Activated CD4-positive, alpha-beta T cell treated with anti-CD3 and anti-CD28 coated beads, Interleukin-2, amount 10 ng/mL, durations not matched to agents 7 days and 5 days (primary cell): Measurements from ENCODE around the gene FAH. TPM values are rescaled to one million over a fixed set of nuclear protein-coding genes. Genes with fewer than 3 reads are reported as not detected.
"Not testable (repeated sequence)": the region's sequence is repeated elsewhere in the genome, so short reads cannot be mapped to it uniquely, and the experiment has no call there.

Experiments used
- CTCF ChIA-PET: fragments of 350-600 bp; sonication (Branson Sonifier 250); formaldehyde crosslinking; loops from one replicate; lab custom pipeline; 2021; ENCODE audit warnings: antibody characterized with exemption; lab: Charles Lee
- POLR2A ChIA-PET: fragments of 350-600 bp; sonication (Branson Sonifier 250); formaldehyde crosslinking; loops from one replicate; lab custom pipeline; 2021; ENCODE audit warnings: antibody characterized with exemption; lab: Charles Lee
- DNase-seq: peaks from one replicate; pipeline ENCODE4 v3.0.0-alpha.2; 2020
- H3K27ac Mint-ChIP-seq: one replicate; pipeline ENCODE4 v1.8.0; 2021; ENCODE audit warnings: mild to moderate bottlenecking, moderate library complexity, mixed read lengths
- H3K27me3 Mint-ChIP-seq: one replicate; pipeline ENCODE4 v1.8.0; 2021; ENCODE audit warnings: mixed read lengths
- H3K36me3 Mint-ChIP-seq: one replicate; pipeline ENCODE4 v1.8.0; 2021; ENCODE audit warnings: low read depth, mixed read lengths
- H3K4me1 Mint-ChIP-seq: one replicate; pipeline ENCODE4 v1.8.0; 2021; ENCODE audit warnings: mixed read lengths
- H3K4me3 Mint-ChIP-seq: one replicate; pipeline ENCODE4 v1.8.0; 2021; ENCODE audit warnings: mild to moderate bottlenecking, moderate library complexity, mixed read lengths
- H3K9me3 Mint-ChIP-seq: one replicate; pipeline ENCODE4 v1.8.0; 2021; ENCODE audit warnings: mixed read lengths
- total RNA-seq, 2 experiments: library from RNA; stranded (reverse); gene quantifications; one replicate each; pipeline ENCODE4 v1.2.3, GENCODE V29; 2021

The FAH gene
- total RNA-seq, 2 experiments from 2014 or later: 19.7 to 23.3 TPM

DNA sequence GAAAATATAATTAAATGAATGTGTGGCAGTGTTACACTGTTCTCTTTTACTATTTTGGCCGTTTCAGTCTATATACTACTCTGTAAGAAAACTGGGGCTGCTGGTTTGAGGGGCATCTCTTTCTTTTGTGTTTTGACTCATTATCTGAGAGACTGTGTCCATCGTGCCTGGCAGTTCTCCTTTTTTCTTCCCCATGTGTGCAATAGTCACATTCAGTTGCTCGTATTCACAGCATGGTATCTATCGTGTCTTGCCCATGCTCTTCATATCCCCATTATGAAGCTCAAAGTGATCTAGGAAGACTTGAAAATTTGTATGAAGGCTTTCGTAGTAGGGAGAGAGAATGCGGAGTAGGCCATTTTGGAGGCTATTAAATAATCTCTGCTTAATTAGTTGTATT lies 29.8 kb upstream of the FAH start:
- H3K9me3 Mint-ChIP-seq: no peaks in the 10 kb centered on the region
- ChIA-PET CTCF (no interaction called here), POLR2A (no interaction called here)
- H3K27ac Mint-ChIP-seq: no peak overlapping the region
- peaks cover 6% of the 10 kb centered on the region for H3K4me1 Mint-ChIP-seq
- no peak overlapping the region for H3K4me3 Mint-ChIP-seq
- peaks cover 33% of the 10 kb centered on the region for H3K36me3 Mint-ChIP-seq
- no peak for DNase-seq
- no peaks in the 10 kb centered on the region for H3K27me3 Mint-ChIP-seq

GRCh38 chr15:80127253-80127652 lies 25.5 kb upstream of the FAH start:
- peaks cover 38% of the 10 kb centered on the region for H3K36me3 Mint-ChIP-seq
- CTCF ChIA-PET: interaction anchor here (0.7 kb wide), 1 partner anchor 511 kb away, joined by 3 read pairs; no protein-coding TSS in a partner anchor
- H3K4me1 Mint-ChIP-seq, H3K4me3 Mint-ChIP-seq, H3K27ac Mint-ChIP-seq, DNase-seq, H3K27me3 Mint-ChIP-seq, H3K9me3 Mint-ChIP-seq, POLR2A ChIA-PET: not testable (repeated sequence)

DNA sequence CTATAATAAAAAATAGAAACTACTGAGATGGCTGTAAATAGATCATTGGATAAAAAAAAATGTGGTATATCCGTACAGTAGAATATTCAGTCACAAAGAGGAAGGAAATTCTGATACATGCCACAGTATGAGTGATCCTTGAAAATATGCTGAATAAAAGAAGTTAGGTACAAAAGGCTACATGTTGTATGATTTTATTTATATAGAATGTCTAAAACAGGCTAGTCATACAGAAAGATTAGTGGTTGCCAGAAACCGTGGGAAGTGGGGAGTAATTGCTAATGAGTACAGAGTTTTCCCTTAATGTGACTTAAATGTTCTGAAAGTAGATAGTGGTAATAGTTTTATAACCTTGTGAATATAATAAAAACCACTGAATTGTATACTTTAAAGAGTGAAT lies 24.9 kb upstream of the FAH start:
- Mint-ChIP-seq H3K27me3 (no peaks in the 10 kb centered on the region), H3K4me3 (no peak overlapping the region), H3K9me3 (no peaks in the 10 kb centered on the region), H3K4me1 (peaks cover 6% of the 10 kb centered on the region), H3K36me3 (peaks cover 37% of the 10 kb centered on the region), H3K27ac (no peak overlapping the region)
- ChIA-PET POLR2A (no interaction called here), CTCF (no interaction called here)
- no peak for DNase-seq

DNA sequence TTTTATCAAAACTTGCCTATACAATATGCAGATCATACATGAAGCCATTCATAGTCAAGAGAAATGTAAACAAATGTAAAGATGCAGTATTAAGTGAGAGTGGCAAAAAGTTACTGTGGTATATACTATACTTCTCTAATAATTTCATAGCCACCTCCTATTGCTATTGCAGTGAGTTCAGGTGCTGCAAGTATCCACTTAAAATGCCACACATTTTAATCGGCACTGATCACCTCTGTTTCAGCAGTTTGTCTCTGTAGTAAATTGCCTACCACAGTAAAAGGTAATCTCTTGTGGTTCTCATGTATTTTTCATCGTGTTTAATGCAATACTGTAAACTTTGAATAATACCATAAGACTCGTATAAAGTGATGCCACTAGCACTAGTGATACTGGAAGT lies 20.4 kb upstream of the FAH start:
- POLR2A ChIA-PET: no interaction called here
- peaks cover 28% of the 10 kb centered on the region for H3K36me3 Mint-ChIP-seq
- CTCF ChIA-PET: no interaction called here
- no peak overlapping the region for H3K27ac Mint-ChIP-seq
- H3K9me3 Mint-ChIP-seq: no peaks in the 10 kb centered on the region
- no peaks in the 10 kb centered on the region for H3K4me1 Mint-ChIP-seq
- DNase-seq: no peak
- no peaks in the 10 kb centered on the region for H3K27me3 Mint-ChIP-seq
- no peak overlapping the region for H3K4me3 Mint-ChIP-seq

DNA sequence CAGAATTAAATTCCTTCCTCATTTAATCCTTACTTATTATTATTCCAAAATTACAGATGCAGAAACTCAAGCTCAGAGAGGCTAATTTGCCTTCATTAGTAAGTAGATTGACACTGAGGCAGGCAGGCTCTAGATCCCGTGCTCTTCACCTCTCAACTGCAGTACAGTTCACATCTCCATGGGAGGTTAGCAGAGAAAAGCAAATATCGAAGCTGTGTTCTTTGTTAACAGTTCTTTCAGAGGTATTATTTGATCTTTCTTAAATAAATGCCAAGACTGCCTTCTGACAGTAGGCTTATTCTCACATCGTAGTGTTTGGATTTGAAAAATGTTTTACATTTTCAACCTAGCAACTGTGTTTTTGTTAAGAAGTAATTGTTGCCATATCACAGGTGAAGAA lies 15.9 kb upstream of the FAH start:
- H3K4me3 Mint-ChIP-seq: no peak overlapping the region
- no peaks in the 10 kb centered on the region for H3K9me3 Mint-ChIP-seq
- DNase-seq: no peak
- no peaks in the 10 kb centered on the region for H3K27me3 Mint-ChIP-seq
- H3K36me3 Mint-ChIP-seq: peaks cover 30% of the 10 kb centered on the region
- POLR2A ChIA-PET: no interaction called here
- no peak overlapping the region for H3K27ac Mint-ChIP-seq
- CTCF ChIA-PET: interaction anchor here (1.1 kb wide), 1 partner anchor 8 kb away, joined by 4 read pairs; no protein-coding TSS in a partner anchor
- H3K4me1 Mint-ChIP-seq: no peaks in the 10 kb centered on the region

DNA sequence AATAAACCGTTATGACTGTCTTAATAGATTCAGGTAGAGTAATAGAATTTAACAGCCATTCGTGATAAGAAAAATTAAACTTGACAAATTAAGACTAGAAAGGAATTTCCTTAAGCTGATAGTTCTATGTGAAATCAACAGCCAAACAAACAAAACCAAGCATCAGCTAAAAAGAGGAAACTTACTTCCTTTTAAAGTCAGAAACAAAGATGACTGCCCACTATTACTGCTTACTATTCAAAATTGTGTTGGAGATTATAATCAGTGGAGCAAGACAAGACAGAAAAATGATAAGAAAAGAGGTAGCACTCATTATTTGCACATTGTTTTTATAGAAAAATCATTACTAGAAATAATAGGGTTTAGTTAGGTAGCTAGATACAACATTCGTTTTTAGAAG lies 13.8 kb upstream of the FAH start:
- ChIA-PET CTCF (no interaction called here), POLR2A (no interaction called here)
- Mint-ChIP-seq H3K4me1 (no peaks in the 10 kb centered on the region), H3K27ac (no peak overlapping the region), H3K4me3 (no peak overlapping the region), H3K36me3 (peaks cover 26% of the 10 kb centered on the region), H3K27me3 (no peaks in the 10 kb centered on the region), H3K9me3 (no peaks in the 10 kb centered on the region)
- no peak for DNase-seq

GRCh38 chr15:80140909-80141308 lies 11.9 kb upstream of the FAH start:
- ChIA-PET CTCF (no interaction called here), POLR2A (no interaction called here)
- Mint-ChIP-seq H3K4me3 (no peak overlapping the region), H3K27ac (no peak overlapping the region), H3K27me3 (peaks cover 2% of the 10 kb centered on the region), H3K9me3 (no peaks in the 10 kb centered on the region), H3K36me3 (peaks cover 17% of the 10 kb centered on the region), H3K4me1 (no peaks in the 10 kb centered on the region)
- DNase-seq: no peak

DNA sequence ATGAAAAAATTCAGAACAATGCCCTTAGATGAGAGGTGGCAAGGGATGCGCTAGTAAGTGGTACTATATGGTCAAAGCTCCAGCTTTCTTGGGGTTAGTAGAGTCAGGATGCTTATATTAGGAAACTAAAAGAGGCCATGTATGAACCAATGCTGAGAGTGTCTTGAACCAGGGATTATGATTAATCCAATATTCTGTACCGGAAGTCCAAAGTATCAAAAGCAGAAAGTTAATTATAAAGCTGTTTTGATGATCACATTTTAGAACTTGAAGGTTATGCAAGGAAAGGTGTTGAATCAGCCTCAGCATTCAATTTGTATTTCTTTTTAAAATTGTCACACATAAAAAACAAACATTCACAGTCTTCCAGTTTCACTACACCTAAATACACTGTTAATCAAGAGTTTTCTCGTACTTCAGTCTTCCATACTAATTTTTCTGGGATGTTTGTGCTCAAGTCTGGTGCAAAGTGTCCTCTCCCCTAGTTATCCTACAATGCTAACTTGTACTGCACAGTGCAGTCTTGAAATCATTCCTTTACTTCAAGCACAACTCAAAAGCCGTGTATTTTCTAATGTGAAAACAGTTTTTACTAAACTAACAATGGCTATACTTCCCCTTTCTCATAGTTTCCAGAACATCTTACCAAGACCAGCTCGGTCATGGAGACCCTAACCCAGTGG lies 10.7 kb upstream of the FAH start:
- no peak for DNase-seq
- H3K27ac Mint-ChIP-seq: no peak overlapping the region
- ChIA-PET CTCF (no interaction called here), POLR2A (no interaction called here)
- no peak overlapping the region for H3K4me3 Mint-ChIP-seq
- no peaks in the 10 kb centered on the region for H3K9me3 Mint-ChIP-seq
- no peaks in the 10 kb centered on the region for H3K4me1 Mint-ChIP-seq
- peaks cover 7% of the 10 kb centered on the region for H3K27me3 Mint-ChIP-seq
- peaks cover 16% of the 10 kb centered on the region for H3K36me3 Mint-ChIP-seq

DNA sequence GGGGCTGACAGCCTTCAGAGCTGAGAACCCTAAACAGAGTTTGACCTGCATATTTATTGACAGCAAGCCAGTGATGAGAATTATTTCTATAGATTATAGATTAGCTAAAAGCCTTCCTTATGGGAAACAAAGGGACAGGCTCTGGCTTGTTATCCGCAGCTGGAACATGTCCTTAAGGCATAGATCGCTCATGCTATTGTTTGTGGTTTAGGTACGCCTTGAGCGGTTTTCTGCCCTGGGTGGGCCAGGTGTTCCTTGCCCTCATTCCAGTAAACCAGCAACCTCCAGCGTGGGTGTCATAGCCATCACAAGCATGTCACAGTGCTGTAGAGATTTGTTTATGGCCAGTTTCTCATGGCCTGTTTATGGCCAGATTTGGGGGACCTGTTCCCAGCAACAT lies 10.2 kb upstream of the FAH start:
- Mint-ChIP-seq H3K9me3 (no peaks in the 10 kb centered on the region), H3K4me1 (no peaks in the 10 kb centered on the region), H3K27me3 (peaks cover 8% of the 10 kb centered on the region), H3K4me3 (no peak overlapping the region), H3K27ac (no peak overlapping the region), H3K36me3 (peaks cover 11% of the 10 kb centered on the region)
- DNase-seq: no peak
- ChIA-PET CTCF (no interaction called here), POLR2A (no interaction called here)

GRCh38 chr15:80151148-80151547 lies 1.7 kb upstream of the FAH start:
- ChIA-PET CTCF (no interaction called here), POLR2A (no interaction called here)
- peaks cover 4% of the 10 kb centered on the region for H3K36me3 Mint-ChIP-seq
- peaks cover 37% of the 10 kb centered on the region for H3K4me1 Mint-ChIP-seq
- no peak overlapping the region for H3K4me3 Mint-ChIP-seq
- no peaks in the 10 kb centered on the region for H3K9me3 Mint-ChIP-seq
- no peak overlapping the region for H3K27ac Mint-ChIP-seq
- no peak for DNase-seq
- H3K27me3 Mint-ChIP-seq: peaks cover 11% of the 10 kb centered on the region

DNA sequence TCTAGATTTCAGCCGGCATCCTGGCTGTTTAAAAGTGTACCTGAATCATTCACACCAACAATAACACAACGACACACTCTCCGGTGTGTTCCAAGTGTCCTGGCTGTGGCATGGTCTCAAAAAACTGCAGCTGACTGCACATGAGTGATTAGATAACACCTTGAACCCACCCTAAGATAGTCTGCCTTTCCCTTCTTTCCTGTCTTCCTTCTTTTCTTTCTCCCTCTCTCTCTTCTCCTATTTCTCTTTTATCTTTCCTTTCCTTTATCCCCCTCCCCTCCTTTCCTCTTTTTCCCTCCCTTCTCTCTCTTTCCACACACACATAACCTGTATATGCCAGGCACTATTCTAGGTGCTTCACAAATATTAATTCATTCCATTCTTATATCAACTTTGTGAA lies 1.2 kb upstream of the FAH start:
- Mint-ChIP-seq H3K27me3 (peaks cover 9% of the 10 kb centered on the region), H3K27ac (peak overlapping the region; percentile 47), H3K36me3 (peaks cover 5% of the 10 kb centered on the region), H3K4me3 (peak overlapping the region; percentile 74), H3K9me3 (no peaks in the 10 kb centered on the region), H3K4me1 (peaks cover 37% of the 10 kb centered on the region)
- DNase-seq: no peak
- ChIA-PET POLR2A (interaction anchor here (1.1 kb wide), 1 partner anchor 9 kb away, joined by 9 read pairs; no protein-coding TSS in a partner anchor), CTCF (interaction anchor here (1.1 kb wide), 1 partner anchor 9 kb away, joined by 3 read pairs; no protein-coding TSS in a partner anchor)

GRCh38 chr15:80152180-80152895 lies 461 bp upstream of the FAH start:
- Mint-ChIP-seq H3K27me3 (peaks cover 6% of the 10 kb centered on the region), H3K9me3 (no peaks in the 10 kb centered on the region), H3K36me3 (peaks cover 5% of the 10 kb centered on the region), H3K4me1 (peaks cover 37% of the 10 kb centered on the region), H3K4me3 (peak overlapping the region; percentile 74), H3K27ac (peak overlapping the region; percentile 47)
- ChIA-PET CTCF (interaction anchor here (1.1 kb wide), 1 partner anchor 8 kb away, joined by 3 read pairs; no protein-coding TSS in a partner anchor), POLR2A (interaction anchor here (1.1 kb wide), 1 partner anchor 9 kb away, joined by 9 read pairs; no protein-coding TSS in a partner anchor)
- DNase-seq: peak; percentile 95

DNA sequence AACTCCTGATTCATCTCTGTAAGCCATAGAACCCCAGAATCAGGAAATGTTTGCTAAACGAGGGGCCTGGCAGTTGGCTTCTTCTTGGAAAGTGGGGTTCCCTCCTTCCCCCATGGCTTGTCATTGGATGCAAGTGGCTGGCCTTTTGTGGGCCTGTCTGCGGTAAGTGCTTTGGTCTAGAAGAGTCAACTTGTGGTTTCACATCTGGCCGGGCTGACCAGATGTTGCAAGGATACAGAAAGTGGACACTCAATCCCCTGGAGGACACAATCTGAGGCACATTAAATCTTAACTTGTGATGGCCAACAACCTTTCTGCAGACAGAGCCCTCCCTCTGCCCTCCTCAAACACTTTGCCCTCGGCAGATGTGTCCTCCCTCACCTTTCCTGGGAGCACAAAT lies 1.1 kb downstream of the FAH start:
- POLR2A ChIA-PET: no interaction called here
- Mint-ChIP-seq H3K36me3 (peaks cover 9% of the 10 kb centered on the region), H3K4me1 (peaks cover 37% of the 10 kb centered on the region), H3K27ac (peak overlapping the region; percentile 87), H3K9me3 (no peaks in the 10 kb centered on the region), H3K27me3 (peaks cover 1% of the 10 kb centered on the region), H3K4me3 (peak overlapping the region; percentile 77)
- DNase-seq: no peak
- CTCF ChIA-PET: no interaction called here
